GM21825 (cell line): Measurements from ENCODE around the gene AVPI1.
"Not testable (repeated sequence)": the region's sequence is repeated elsewhere in the genome, so short reads cannot be mapped to it uniquely, and the experiment has no call there.

ENCODE experiments used
- ATAC-seq: cut with Tn5 transposase; IDR thresholded peaks from one replicate; pipeline ENCODE4 v1.9.1; 2021; ENCODE audit warnings: mild to moderate bottlenecking, moderate library complexity; ENCODE audit not compliant: unreplicated experiment

Gene AVPI1

DNA sequence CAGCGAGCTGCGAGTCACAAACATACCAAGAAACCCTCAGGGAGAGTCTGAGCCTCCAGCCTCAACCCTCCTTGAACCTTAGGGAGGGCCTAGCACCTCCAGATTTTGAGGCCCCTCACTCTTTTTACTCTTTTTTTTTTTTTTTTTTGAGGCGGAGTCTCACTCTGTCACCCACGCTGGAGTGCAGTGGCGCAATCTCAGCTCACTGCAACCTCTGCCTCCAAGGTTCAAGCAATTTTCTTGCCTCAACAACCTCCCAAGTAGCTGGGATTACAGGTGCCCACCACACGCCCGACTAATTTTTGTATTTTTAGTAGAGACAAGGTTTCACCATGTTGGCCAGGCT is 2.7 kb downstream of the AVPI1 start:
- not testable (repeated sequence) for ATAC-seq

DNA sequence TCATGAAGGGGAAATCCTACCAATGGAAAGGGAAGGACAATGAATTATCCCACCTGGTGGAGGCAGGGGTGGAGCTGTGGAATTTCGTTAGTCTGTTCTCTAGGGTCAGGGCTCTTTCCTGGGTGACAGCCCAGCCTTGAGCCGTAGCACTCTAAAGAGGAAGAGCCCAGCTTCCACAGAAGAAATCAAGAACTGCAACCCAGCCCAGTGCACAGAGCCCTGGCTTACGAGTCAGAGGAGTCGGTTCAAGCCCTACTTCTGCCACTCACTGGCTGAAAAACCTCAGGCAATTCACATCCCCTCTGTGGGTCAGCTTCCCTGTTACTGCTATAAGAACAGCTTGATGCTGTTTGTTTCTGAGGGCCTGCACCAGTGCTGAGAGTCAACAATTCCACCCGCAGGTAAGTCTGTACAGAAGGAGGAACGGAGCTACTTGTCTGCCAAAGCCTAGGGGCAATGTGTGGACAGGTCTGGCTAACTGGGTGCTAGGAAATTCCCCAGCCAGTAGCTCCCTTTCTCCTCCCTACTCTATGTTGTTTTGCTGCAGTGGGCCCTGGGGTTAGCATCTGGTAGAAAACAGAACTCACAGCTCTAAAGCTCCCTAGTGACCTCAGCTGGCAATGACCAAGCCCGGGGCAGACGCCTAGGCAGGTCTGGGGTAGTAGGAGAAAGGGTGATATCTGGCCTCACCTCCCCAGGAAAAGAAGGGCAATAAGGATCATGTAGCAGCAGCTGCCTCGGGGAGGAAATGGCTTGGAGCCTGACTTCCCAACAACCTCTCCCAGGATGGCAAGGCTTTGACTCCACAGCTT is 3.3 kb downstream of the AVPI1 start:
- ATAC-seq, result no peak

DNA sequence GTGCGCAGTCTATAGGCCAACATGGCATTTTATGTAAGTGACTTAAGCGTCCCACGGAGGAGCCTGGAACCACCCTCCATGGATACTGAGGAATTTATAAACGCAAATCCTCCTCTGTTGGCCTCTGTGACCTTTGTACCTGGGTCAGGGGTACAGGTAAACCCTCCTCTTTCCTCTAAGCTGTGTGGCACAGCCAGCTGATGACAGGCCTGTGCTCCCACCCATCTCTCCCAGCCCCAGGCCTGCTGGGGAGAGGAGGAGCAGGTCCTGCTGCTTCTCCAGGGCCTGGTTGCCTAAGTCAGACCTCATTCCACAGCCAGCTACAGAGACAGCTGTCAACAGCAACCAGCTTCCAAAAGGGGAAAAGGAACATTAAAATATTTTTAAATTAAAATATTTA is 5.0 kb downstream of the AVPI1 start:
- no peak for ATAC-seq

DNA sequence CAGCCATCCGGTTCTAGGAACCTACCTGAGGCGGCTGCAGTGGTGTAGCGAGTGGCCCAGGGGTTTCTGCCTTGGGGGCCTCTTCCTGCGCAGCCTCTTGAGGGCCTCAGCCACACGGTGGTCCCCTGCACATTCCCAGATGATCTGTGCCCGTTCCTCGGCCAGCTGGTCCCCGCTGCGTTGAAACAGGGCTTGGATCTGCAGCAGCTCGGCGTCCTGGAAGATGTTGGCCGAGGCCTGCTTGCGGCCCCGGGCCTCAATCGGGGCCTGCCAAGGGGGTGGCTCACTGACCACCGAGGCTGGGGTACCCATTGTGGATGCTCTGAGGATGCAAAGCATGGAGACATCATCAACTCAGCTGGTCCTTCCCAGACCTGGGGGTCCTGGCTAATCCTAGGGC is 7.4 kb downstream of the AVPI1 start:
- no peak for ATAC-seq

DNA sequence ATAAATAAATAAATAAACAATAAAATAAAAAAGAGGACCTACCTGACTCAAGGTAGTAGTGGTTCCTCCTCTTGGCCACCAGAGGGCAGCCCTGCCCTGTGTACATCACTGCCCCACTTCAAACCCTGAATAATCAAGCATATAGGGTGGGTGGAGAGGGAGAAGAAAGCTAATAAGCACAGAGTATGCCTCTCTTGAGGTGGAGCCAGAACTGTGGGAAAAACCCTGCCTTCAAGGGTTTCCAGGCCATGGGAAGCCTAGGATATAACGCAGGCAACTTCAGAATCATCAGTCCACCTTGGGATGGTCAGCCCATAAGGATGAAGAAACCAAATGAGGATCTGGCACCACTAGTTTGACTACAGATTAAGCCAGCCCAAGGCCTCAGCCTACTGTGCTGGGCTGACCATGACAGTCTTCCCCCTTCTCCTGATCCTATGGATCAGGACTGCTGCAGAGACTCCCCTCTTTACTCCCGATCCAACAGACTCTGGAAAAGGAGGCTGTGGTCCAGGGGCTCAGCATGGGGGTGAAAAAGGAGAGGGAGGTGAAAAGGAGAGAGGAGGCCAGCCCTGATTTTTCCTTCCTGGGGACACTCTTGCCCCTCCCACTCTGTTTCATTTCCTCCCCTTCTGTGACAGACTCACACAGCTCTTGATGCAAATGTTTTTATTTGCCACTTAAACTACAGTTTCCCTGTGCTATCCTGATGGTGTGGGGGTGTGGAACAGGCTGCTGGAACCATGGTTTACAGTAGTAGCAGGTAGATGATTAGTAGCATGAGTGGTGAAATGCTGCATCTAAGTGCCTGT is 10.1 kb downstream of the AVPI1 start:
- ATAC-seq, result peak; percentile 61

DNA sequence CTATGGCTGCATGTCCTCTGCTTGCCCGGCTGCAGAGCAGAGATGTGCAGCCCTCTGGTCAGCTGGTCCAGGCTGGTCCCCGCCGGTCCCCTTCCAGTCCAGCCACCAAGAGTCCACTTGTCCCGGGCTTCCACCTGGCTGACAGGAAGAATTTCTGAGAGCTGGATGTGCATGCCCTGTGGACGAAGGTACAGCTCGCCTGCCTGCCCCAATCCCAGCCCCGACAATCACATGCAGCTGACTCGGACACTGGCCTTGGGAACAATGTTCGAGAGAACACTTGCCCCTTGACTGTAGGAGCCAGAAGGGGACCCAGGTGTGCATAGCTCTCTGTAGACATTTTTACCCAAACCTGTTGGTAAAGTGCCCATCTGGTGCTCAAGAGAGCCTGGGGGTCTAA is 11.8 kb downstream of the AVPI1 start:
- ATAC-seq, result no peak

DNA sequence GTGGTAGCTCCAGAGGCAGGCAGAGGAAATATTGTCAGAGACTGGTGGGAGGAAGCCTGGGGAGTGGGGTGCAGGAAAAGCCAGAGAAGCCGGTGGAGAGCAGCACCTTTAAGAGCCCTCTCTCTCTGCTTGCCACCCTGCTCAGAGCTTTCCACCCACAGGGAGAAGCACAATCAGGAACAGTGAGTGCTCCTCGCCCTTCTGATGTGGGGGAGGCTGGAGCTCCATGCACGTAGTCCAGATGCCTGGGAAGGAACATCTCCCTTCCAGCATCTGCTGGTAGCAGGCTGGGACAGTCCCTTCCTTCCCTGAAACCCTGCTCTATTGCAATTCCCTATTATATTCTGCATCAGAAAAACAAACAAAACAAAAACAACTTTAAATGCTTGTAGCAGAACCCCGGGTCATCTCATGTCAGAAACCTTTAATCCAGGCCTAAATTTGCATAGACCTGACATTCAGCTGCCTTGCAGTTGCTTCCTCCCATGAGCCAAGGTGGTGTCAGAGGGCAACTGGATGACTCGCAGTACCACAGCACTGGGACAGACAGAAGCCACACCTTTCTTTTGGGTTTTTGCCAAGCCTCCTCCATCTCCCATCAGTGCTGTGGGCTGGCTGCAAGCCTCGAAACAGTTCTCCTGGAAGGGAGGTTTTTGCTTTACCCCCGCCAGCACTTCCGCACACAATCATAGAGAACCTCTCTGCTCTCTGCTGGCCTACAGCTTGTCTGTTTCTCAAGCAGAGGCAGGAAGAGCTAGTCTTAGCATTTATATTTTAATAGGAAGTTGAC is 13.1 kb downstream of the AVPI1 start:
- no peak for ATAC-seq

DNA sequence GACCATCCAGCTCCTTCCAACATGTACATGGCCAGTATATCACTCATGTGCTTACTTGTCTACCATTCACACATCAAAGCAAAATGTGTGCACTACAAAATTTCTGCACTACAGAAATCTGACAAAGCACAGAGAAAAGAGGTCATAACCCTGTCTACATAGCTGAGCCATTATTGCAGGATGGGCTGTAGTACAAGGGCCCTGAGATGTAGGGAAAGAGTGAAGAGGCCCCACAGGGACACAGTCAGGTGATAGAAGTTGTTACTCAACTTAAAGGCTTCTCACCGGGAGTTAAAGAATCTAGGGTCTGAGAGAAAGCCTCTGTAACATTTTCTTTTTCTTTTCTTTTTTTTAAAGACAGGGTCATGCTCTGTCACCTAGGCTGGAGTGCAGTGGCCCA is 17.5 kb downstream of the AVPI1 start:
- no peak for ATAC-seq

DNA sequence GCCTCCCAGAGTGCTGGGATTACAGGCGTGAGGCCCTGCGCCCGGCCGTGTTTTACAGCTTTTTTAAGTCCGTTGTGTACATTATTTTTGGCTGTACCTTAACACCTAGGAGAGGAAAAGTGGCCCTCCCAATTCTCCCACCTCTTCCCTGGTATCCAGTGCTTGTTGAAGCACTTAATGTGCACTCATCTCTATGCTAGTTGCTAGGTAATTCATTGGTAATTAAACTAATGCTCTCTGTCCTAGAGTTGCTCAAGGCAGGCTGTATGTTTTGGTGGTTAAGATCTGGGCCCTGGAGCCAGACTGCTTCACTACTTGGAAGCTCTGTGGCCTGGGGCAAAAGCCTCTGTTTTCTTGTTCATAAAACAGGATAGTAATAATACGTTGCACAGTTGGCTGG is 19.6 kb downstream of the AVPI1 start:
- ATAC-seq, result no peak

DNA sequence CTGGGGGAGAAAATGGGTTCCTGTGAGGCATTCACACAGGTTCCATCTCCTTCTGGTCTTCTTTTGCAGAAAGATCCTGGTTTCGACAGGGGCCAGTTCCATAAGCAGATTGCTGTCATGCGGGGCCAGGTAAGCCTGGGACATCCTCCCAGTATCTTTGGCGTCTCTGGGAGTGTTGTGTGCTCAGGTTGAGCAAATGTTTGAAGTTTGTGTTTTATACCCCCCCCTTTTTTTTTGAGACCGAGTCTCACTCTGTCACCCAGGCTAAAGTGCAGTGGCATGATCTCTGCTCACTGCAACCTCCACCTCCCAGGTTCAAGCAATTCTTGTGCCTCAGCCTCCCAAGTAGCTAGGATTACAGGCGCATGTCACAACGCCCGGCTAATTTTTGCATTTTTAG is 20.0 kb downstream of the AVPI1 start:
- ATAC-seq, result no peak

DNA sequence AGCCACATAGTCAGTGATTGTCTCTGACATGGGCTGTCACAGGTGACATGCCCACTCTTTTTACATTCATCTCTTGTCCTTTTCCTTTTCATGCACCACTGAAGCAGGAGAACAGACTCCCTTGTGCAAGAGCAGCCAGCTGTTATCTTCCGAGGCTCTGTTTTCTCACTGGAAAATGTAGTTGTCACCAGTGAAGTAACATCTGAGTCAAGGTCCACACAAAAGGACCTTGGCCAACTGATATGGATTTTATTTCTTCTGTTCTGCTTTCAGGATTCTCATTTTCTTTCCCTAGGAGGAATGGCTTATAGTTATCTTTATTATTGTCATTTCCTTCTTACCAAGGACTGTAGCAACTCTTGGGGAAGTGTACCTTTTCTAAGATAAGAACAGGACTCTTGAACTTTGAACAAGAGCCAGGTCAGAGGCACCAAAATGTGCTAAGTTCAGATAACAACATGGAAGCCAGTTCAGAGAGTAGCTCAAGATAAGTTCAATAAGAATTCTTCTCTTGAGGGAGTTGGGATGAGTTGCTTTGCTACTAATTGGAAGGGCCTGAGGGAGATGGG is 22.7 kb downstream of the AVPI1 start:
- ATAC-seq, result no peak

DNA sequence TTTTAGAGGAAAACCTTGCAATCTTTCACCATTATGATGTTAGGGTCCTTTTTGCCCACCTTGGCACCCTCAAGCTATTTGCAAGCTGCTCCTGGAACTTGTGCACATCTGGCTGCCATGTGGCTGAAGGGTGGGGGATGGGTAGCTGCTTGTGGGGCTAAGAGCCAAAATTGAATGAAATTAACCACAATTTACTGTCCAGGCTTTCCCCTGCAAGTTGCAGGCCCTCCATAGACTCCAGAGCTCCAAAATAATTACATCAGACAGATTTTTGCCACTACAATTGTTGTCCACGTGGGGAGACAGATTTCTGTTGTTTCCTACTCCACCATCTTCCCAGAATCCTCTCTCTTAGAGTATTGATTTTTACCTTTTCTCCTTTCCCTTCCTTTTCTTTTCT is 27.5 kb downstream of the AVPI1 start:
- ATAC-seq, result no peak

DNA sequence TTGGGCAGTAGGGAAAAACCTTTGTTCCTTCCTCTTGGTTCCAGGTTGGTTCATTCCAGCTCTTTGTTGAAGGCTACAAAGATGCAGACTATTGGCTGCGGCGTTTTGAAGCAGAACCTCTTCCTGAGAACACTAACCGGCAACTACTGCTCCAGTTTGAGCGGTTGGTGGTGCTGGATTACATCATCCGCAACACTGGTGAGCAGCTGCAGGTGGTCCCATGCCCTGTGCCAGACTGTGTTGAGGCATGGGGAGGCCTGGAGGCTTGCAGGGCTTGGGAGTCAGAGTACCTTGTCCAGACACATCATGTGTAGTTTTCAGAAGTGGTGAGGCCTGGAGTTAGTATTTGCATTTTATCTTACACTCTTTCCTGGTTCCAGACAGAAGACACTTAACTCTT is 30.3 kb downstream of the AVPI1 start:
- ATAC-seq, result no peak

DNA sequence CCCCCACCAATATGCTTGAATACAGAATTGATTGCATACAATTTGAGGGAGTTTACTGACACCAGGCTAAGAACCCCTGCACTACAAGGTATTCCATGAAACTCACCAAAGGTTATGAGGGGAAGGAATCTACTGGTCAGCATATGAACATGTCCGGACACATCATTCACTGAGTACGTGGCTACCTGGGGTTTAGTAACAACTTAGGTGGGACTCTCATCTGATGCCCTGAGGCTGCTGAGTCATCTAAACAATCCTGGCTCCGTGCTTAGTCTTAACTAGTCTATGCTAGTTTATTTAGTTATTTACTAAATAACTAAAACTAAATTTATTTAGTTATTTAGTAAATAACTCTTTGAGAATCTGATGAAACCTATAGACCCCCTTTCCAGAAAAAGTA is 35.3 kb downstream of the AVPI1 start:
- no peak for ATAC-seq

DNA sequence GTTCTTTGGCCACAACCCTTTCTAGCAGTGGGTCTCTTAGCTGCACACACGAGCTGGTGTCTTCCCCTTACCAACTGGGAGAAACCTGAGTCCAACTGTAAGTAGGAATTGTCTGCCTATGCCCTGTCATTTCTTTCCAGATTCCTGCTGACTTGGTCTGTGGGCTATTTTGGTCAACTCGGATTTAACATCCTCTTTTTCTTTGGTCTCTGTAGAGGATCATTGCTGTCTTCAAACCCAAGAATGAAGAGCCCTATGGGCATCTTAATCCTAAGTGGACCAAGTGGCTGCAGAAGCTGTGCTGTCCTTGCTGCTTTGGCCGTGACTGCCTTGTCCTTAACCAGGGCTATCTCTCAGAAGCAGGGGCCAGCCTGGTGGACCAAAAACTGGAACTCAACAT is 36.3 kb downstream of the AVPI1 start:
- ATAC-seq, result no peak

DNA sequence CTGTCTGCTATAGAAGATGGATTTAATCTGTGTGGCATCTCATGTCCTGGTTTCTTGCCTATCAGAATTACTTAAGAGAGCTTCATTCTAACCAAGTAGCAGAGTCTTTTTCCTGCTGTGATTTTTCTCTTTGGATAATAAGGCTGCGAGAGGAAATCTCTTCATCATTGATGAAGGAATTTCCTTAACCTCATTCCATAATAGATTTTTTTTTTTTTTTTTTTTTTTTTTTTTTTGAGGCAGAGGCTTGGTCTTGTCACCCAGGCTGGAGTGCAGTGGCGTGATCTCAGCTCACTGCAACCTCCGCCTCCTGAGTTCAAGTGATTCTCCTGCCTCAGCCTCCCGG is 37.7 kb downstream of the AVPI1 start:
- not testable (repeated sequence) for ATAC-seq

DNA sequence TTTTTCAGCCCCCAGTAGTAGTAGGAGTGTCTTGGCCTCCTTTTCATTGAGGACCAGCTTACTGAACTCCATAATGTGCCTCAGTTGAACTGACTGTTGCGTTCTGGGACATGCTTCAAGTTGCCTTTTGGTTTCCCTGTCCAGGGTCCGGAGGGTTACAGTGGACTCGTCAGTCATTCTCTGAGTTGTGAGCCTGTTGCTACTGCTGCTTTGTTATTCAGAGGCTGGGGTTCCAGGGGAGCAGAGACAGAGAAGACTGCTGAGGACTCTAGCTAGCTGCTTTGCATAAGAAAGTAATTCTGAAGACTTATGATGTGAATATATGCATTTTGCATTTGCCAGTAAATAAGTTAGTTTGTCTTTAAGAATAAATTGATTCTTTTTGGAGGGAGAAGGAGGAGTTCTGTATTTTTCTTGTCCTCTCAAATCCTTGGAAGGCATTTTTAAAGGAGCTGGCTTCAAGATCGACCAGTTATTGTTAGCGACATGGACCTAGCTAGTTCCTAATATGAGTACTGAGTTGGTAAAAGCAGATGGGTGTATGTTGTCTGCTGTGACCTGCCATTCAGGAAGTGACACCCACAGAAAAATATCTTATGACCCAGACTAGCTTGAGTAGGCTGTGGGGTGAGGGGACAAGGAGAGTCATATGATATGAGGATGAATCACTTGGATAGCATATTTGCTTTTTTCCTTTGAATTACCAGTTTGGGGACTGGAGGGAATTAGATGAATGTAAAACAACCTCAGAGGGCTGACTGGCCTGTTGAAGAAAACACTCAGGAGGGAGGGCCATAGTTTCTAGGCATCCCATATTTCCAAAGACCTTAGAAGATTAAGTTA is 38.3 kb downstream of the AVPI1 start:
- peak; percentile 86 for ATAC-seq

DNA sequence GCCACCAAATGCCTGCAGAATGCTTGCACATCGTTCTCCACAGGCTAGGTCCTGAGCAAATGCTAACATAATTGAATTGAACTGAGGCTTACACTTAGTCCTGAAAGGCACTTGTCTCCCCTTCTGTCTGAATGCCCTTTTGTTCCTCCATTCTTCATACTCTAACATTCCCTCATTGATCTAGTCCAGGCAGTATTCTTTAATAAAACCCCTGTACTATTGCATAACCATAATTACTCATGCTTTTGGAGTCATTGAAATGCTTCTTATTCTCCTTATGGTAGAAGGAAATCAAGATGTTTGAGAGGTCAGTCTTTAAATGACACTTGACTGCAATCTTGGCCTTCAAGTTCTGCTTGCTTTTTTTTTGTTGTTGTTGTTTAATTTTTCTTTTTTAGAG is 39.5 kb downstream of the AVPI1 start:
- no peak for ATAC-seq

DNA sequence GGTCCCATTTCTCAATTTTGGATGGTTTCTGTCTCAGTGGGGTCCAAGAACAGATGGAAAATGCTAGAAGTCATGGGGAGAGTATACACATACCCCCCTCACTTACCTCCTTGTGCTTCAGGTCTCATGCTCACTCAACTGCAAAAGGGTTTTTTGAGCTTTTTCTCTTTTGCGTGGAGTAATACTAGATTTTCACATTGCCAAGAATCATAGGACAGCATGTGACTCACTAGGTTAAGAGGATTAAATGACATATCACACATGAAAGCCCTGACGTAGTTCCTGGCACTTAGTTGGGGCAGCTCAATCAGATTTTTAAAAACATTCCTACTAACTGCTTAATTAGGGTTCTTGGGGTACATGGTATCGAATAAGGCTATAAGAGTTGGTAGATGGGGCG is 42.1 kb downstream of the AVPI1 start:
- ATAC-seq, result no peak

DNA sequence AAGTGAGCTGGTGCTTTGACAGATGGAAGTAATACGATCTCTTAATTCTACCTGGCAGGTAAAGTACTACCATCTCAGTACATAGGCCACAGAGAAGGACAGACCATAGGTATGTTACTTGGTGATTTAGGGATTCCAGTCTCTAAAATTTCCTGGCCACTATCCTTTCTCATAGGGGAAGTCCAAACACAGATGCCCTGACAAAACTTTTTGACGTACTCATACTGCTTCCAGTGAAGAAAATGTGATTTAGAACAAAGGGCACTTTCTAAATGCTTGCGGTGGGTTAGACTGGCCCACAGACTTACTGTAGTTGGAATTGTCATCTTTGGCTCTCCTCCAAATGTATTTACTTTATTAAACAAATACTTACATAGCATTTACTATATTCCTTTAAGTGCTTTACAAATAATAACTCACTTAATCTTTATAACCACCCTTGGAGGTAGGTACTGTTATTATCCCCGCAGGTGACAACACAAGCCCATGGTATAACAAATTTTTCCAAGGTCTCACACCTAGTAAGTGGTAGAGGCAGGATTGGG is 43.5 kb downstream of the AVPI1 start:
- ATAC-seq, result no peak
